ENCODE data around the gene ASB5.
A peak's percentile ranks its signal among the peaks of the same experiment; 100 is the strongest.
"Not testable (repeated sequence)": the region's sequence is repeated elsewhere in the genome, so short reads cannot be mapped to it uniquely, and the experiment has no call there.

The ASB5 gene

GRCh38 chr4:176212351-176212750 lies 56.7 kb downstream of the ASB5 start:
- DNase-seq, result not testable (repeated sequence)

- DNase-seq, result no peak
Observed at GRCh38 chr4:176210579-176211296, 58.3 kb downstream of the ASB5 start.

GRCh38 chr4:176210101-176210500 lies 58.9 kb downstream of the ASB5 start:
- DNase-seq, result no peak

- DNase-seq, result no peak
Observed at GRCh38 chr4:176209535-176209934, 59.5 kb downstream of the ASB5 start.

- no peak for DNase-seq
Observed at GRCh38 chr4:176207839-176208238, 61.2 kb downstream of the ASB5 start.

- no peak for DNase-seq
Observed at GRCh38 chr4:176205299-176205698, 63.7 kb downstream of the ASB5 start.

GRCh38 chr4:176198316-176198903 lies 70.6 kb downstream of the ASB5 start:
- no peak for DNase-seq

- peak; percentile 82 to 86 for DNase-seq
Observed at GRCh38 chr4:176195184-176195978, 73.6 kb downstream of the ASB5 start, which contains the start of gene SPATA4. TSS of gene SPATA4 (minus strand) at chr4:176195585. CDS start at chr4:176195562, 23 bp downstream.

- DNase-seq, result no peak
Observed at GRCh38 chr4:176193938-176194337, 75.1 kb downstream of the ASB5 start.

- no peak for DNase-seq
Observed at GRCh38 chr4:176193126-176193525, 75.9 kb downstream of the ASB5 start.

GRCh38 chr4:176191974-176192373 lies 77.0 kb downstream of the ASB5 start:
- DNase-seq, result peak in 1 of 2 experiments; percentile 75

GRCh38 chr4:176189891-176190795 lies 78.9 kb downstream of the ASB5 start:
- DNase-seq, result no peak

- no peak for DNase-seq
Observed at GRCh38 chr4:176188654-176189053, 80.4 kb downstream of the ASB5 start.

GRCh38 chr4:176187624-176188023 lies 81.4 kb downstream of the ASB5 start:
- no peak for DNase-seq

GRCh38 chr4:176186671-176187395 lies 82.2 kb downstream of the ASB5 start:
- no peak for DNase-seq

- no peak for DNase-seq
Observed at GRCh38 chr4:176186067-176186466, 83.0 kb downstream of the ASB5 start.

- no peak for DNase-seq
Observed at GRCh38 chr4:176185051-176185450, 84.0 kb downstream of the ASB5 start.

Measured in NCI-H1930 (cell line).